Globus pallidus (tissue), 1 donor: ENCODE data around the gene LCP2.
"Not testable (repeated sequence)": the region's sequence is repeated elsewhere in the genome, so short reads cannot be mapped to it uniquely, and the experiment has no call there.

Source experiments
- DNase-seq: peaks from one replicate; pipeline ENCODE4 v3.0.0-alpha.2; 2015; ENCODE audit warnings: low spot score

LCP2 gene

GRCh38 chr5:170273968-170274710 is 23.4 kb downstream of the LCP2 start:
- peak; percentile 50 for DNase-seq

DNA sequence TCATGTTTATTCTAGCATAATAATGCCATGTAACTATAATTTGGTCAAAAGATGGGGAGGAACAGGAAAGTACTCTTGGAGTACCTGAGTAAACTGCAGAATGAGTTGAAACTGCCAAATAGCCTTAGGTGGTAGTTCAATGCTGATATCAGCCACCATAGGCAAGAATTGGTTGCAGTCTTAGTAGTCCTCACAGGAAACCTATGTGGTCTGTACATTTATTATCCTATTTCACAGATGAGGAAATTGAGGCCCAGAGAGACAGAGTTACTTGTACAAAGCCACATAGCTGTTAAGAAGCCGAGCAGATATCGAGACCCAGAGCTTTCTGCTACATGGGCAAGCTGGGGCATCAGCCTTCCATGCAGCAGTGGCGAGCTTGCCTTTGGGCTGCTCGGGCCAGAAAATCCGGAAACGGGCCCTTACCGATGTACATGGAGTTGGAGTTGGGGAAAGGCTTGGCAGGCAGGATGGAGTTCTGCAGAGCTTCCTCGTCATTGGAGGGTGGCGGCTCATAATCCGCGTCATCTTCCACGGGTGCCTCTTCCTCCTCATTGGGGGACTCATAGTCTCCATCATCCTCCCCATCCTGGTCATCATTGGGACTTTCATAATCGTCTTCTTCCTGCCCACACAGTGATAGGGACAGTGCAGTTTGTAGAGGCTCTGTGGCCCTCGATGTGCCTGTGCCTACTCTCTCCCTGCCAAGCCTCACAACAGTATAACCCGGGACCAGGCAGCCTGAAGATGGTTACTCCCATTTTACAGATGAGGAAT is 27.1 kb downstream of the LCP2 start:
- DNase-seq: no peak

DNA sequence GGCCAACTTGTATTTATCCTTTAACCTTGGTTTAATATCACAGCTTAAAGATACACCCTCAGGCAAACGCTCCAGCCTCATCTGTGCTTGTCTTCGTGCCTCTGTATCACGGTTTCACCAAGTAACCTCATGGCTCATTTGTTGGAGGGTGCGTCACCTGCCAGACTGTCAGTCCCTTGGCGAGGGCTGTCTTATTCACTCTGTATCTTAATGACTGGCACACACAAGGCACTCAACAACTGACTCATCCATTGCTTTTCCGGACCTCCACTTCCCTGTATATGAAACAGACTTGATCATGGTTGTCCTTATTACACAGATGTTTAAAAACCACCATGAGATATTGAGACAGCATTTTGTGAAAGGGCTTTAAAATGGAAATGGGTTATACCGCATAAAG is 28.0 kb downstream of the LCP2 start:
- DNase-seq: no peak

DNA sequence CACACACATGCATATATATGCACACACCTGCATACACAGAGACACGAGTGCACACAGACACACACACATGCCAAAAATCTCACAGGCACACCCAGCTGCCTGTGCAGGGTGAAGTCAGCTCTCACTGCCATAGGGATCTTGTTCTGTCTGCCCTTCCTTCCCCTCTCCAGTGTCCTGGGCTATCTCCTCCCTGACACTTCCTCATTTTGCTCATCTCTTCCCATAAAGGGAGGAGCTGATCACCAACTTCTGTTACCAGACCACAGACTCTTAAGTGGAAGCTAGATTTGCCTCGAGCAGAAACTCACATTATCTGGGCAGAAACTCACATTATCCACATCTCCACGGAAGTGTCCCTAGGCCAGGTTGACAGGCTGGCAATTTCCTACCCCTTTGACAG is 28.7 kb downstream of the LCP2 start:
- peak; percentile 50 for DNase-seq

DNA sequence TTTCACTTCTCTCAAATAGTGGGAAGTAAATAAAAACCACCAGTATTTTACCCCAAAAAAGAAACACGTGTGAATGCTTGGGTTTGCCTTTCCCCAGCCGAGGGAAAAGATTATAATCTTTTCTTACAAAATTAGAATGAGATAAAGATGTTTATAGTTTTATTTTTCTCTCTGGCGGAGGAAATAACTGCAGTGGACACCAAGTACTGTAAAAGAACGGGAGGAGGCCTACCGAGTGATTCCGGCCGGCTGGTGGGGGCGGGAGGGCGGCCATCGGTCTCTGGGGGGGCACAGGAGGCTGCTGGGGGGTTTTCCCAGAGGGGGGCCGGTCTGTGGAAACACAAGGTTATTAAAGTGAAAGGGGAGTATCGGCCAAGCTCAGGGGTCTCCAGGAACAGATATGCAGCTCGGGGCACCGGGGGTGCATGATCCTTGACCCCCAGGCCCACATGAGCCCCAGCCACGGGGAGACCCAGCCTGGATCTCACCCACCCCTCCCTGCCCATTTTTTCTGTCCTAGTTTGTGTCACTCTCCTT is 29.4 kb downstream of the LCP2 start:
- no peak for DNase-seq

- DNase-seq: peak; percentile 85
Observed at GRCh38 chr5:170267431-170268152, 30.0 kb downstream of the LCP2 start.

- DNase-seq: no peak
Observed at GRCh38 chr5:170266570-170267381, 30.8 kb downstream of the LCP2 start.

DNA sequence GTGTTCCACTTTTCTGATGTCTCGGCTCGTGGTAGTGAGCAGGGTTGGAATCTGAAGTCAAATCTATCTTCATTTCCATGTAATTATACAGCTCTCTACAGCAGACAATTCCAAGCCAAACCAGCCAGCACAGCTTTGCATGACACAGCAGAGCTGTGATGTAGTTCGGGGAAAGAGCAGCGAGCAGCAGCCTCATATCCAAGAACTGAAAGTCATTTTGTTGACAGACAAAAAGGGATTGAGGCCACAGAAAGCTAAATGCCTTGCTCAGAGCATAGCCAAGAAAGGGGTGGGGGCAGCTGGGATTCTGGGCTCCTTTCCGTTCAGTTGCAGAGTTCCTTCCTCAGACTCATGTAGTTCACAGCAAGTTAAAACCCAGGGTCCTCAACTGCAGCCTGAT is 32.1 kb downstream of the LCP2 start:
- peak; percentile 95 for DNase-seq

DNA sequence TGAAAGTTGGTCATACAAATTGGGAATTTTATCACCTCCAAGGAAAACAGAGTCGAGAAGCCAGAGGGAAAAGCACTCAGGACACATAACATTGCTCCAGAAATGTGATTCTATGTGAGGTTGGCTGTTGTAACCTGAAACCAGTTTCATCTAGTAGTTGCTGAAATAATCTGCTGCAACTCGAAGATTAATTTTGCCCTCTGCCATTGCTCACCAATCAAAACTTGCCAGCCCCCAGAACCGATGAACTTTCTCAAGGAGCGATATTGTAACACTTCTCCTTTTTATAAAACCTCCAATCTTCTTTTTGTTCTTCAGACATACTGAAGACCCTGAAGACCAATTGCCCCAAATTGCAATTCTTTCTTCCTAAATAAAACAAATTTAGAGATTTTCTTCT is 33.7 kb downstream of the LCP2 start:
- no peak for DNase-seq

DNA sequence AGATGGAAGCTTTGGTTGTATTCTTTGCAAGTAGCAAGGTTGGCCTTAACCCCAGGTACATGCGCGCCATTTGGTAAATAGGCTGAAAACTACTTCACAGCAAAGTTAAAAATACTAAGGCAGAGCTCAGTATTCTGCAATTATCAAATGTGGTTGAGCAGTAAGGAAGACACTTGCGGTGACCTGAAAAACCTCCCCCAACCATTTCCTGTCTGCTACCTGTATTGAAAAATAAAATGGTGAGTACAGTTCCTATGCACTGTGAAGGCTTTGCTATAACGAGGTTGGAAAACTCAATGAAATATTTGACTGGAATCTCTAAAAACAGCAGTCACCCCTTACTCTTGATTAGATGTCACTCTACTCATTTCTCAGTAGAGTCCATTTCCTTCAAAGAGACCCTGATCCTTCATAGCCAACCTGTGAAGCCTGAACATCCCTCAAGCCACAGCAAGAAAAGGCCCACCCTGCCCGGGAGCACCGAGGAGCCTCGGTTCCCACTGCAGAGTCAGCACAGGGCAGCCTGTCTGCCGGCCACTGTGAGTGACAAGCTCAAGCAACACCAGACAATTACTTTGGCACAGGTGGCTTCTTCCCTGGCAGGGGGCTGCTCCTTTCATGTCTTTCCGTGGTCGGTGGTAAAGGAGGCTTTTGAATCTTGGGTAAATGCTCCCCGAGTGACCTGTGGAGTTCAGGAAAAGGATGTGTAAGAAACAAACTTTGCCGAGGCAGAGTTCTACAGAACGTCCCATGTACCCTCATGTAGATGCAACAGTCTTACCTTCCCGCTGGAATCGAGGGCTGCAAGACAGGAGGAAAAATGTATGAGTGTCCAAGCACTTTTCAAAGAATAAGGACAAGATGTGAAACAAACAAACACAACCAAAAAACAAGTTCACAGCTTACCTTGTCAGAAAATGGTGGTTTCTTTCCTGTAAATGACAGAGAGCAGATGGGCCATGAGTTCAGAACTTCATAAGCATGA is 35.2 kb downstream of the LCP2 start:
- no peak for DNase-seq

DNA sequence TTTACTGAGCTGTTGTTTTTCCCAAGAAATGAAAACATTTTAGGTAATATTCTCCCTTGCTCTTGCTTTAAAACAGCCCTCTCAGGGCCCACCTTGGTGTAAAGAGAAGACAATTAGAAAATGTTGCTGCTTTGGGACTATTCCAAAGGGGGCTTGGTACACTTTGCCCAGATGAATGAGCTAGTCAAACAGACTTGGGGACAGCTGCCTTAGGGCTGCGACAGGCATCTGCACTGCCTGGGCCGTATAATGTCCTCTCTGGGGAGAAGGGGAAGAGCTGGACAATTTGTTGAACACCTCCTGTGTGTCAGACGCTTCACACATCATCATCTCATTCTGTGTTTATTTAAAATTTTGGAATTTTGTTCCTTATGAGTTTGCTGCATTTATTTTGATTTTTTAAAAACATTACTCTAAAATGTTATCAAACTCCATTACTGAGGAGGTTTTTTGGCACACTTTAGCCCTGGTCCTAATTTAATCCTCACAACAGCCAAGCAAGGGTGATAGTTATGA is 36.0 kb downstream of the LCP2 start:
- no peak for DNase-seq

- no peak for DNase-seq
Observed at GRCh38 chr5:170257370-170257769, 40.2 kb downstream of the LCP2 start.

- no peak for DNase-seq
Observed at GRCh38 chr5:170256571-170256970, 41.0 kb downstream of the LCP2 start.

- DNase-seq: no peak
Observed at GRCh38 chr5:170254056-170254455, 43.5 kb downstream of the LCP2 start.

DNA sequence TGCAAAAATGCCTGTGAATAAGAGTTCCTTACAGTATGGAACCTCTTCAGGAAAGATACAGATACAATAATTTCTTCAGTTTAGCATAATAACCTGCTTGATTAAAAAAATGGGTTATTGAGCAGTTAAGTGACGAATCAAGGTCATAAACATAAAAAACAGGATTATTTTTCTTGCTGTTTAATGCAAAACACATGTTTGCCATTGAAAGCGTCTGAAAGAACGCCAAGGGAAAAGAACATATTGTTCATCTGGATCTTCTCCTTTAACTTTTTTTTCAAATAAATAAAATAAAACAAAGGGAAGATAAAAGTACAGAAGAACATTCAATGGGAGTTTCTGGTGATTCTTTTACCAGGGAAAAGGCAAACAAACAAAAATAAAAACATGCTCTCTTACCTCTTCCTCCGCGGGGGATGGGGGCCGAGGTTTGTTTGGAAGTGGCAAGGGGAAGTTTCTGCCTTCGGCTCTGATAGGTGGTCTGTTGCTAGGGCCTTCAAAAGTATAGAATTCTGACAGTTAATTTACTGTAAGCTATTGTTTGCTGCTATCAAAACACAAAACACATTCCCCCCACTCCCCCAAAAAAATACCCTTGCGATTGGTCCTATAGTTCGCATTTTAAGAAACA is 44.7 kb downstream of the LCP2 start:
- no peak for DNase-seq

DNA sequence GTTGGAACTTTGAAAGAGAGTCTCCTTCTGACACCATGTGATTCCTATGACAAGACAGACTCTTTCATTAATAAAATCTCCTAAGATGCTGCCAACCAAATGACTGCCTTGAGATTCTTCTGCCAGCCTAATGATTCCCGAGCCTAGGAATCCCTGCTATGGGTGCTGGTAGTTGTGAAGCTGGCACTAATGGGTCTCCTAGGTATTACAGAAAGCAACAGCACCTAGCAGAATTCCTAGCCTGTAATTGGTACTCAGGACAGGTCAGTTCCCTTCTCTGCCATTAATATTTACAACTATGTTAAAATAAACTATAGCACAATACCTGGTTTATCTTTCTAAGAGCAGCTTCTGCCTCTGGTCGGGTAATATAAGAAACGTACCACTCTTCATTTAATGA is 45.5 kb downstream of the LCP2 start:
- no peak for DNase-seq

GRCh38 chr5:170251462-170251861 is 46.1 kb downstream of the LCP2 start:
- no peak for DNase-seq

DNA sequence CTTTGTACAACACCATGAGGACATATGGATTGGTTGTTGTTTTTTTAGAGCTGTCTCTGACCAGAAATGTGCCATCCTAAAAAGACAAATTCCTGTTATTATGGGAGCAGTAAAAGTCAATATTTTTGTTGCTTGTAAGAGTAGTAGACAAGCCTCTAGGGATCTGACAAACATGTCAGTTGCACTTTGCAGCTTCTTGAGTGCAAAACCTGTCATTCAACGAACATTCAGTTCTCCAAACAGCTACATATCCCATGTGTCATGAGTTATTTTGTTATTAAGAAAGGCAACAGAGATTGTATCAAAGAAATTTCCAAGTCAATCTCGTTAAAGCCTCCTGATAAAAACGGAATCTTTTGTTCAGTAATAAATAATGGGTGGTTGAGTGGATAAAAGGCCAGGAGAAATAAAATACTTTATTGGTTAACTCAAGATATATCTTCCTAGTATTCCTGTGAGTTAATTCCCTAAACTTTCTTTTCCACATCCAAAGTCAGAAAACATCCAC is 46.7 kb downstream of the LCP2 start:
- DNase-seq: no peak

- DNase-seq: no peak
Observed at GRCh38 chr5:170249355-170249754, 48.2 kb downstream of the LCP2 start.

DNA sequence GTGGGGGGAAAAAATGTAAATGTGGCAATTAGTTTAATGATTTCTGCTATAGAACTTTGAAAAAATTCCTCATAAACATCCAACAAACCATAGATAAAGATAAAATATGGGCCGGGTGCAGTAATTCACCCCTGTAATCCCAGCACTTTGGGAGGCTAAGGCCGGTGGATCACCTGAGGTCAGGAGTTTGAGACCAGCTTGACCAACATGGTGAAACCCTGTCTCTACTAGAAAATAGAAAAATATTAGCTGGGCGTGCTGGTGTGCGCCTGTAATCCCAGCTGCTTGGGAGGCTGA is 48.7 kb downstream of the LCP2 start:
- not testable (repeated sequence) for DNase-seq
